HG02840 (cell line): Measurements from ENCODE around the gene IL27RA.

Experiments used
- ATAC-seq: cut with Tn5 transposase; IDR thresholded peaks from one replicate; pipeline ENCODE4 v1.9.1; 2021; ENCODE audit warnings: mild to moderate bottlenecking, moderate library complexity, moderate number of reproducible peaks; ENCODE audit not compliant: unreplicated experiment, low FRiP score

IL27RA gene

GRCh38 chr19:14056741-14057356 lies 25.3 kb downstream of the IL27RA start:
- no peak for ATAC-seq

GRCh38 chr19:14058182-14059092 lies 26.9 kb downstream of the IL27RA start:
- ATAC-seq = no peak

GRCh38 chr19:14059093-14059480 lies 27.5 kb downstream of the IL27RA start:
- ATAC-seq = no peak

GRCh38 chr19:14059652-14060155 lies 28.1 kb downstream of the IL27RA start:
- ATAC-seq = no peak

DNA sequence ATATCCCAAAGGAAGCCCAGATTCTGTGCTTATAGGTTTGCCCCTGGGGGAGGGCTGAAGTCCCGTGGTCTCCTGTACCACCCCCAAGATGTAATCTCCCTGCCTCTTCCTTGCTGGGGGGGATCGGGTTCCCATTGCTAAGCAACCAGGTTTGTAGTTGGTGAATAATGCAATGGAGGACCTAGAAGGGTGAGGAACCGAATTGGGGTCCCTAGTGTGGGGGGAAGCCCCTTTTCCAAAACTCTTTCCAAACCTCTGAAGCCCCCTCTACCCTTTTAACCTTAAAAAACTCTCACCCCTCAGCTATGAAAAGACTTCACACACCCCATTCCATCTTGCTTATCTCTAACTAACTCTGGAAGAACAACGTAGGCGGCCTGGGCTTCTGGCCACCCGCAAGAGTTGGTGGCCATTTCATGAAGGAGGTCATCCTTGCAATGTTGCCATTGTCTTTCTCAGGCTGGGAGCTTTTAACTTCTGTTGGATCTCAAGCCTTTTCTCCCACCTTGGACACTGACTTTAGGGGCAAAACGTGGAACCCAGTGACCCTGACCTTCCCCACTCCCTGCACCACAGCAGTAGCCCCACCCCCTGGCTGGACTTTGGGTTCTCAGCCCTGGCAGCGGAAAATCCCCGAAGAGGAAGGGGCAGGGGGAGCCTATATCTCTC lies 29.7 kb downstream of the IL27RA start:
- ATAC-seq = no peak

GRCh38 chr19:14061751-14062557 lies 30.4 kb downstream of the IL27RA start, which contains the start of gene PALM3:
PALM3 (minus strand) TSS chr19:14062076; CDS start chr19:14061980, 96 bp downstream.
- ATAC-seq = no peak

DNA sequence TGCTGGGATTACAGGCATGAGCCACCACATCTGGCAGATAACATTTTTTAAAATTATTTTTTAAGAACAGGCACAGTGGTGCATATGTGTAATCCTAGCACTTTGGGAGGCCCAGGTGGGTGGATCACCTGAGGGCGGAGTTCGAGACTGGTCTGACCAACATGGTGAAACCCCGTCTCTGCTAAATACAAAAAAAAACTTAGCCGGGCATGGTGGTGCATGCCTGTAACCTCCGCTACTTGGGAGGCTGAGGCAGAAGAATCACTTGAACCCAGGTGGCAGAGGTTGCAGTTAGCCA lies 30.9 kb downstream of the IL27RA start:
- ATAC-seq = no peak

DNA sequence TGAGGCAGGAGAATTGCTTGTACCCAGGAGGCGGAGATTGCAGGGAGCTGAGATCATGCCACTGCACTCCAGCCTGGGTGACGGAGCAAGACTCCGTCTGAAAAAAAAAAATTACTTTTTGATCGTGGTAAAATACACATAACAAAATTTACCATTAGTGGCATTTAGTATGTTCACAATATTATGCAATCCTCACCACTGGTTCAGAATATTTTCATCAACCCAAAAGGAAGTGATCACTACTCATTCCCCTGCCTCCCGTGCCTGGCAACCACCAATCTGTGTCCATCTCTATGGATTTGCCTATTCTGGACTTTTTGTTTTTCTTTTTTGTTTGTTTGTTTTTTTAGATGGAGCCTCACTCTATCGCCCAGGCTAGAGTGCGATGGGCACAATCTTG lies 31.5 kb downstream of the IL27RA start:
- ATAC-seq = no peak

DNA sequence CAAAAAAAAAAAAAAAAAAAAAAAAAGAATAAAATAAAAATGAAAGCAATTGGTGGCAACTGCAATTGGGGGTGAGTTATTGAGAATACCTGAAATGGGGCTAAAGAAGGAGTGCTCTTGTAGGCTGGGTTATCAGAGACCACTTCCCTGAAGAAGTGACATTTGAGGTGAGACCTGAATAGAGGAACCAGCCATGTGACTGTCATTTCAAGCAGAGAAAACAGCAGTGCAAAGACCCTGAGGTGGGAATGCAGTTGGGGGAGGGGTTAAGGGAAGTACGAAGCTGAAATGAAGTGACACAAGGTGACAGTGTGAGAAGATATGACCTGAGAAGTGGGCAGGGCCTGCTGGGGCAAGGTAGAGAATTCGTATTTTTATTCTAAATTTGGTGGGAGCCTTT lies 34.6 kb downstream of the IL27RA start:
- ATAC-seq = no peak

DNA sequence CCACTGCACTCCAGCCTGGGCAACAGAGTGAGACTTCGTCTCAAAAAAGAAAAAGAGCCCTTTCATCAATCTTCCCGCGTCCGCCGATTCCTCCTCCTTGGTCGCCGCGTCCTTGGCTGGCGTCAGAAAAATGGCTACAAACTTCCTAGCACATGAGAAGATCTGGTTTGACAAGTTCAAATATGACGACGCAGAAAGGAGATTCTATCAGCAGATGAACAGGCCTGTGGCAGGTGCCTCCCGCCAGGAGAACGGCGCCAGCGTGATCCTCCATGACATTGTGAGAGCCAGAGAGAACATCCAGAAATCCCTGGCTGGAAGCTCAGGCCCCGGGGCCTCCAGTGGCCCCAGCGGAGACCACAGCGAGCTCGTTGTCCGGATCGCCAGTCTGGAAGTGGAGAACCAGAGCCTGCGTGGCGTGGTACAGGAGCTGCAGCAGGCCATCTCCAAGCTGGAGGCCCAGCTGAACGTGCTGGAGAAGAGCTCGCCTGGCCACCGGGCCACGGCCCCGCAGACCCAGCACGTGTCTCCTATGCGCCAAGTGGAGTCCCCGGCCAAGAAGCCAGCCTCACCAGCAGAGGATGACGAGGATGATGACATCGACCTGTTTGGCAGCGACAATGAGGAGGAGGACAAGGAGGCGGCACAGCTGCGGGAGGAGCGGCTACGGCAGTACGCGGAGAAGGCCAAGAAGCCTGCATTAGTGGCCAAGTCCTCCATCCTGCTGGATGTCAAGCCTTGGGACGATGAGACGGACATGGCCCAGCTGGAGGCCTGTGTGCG lies 38.9 kb downstream of the IL27RA start:
- ATAC-seq = no peak

- peak; percentile 9 for ATAC-seq
These were observed 41.1 kb downstream of the IL27RA start, which contains the start of gene MISP3 for GRCh38 chr19:14072535-14073260. MISP3 (plus strand) TSS chr19:14072786; CDS start chr19:14073310, 524 bp downstream.

DNA sequence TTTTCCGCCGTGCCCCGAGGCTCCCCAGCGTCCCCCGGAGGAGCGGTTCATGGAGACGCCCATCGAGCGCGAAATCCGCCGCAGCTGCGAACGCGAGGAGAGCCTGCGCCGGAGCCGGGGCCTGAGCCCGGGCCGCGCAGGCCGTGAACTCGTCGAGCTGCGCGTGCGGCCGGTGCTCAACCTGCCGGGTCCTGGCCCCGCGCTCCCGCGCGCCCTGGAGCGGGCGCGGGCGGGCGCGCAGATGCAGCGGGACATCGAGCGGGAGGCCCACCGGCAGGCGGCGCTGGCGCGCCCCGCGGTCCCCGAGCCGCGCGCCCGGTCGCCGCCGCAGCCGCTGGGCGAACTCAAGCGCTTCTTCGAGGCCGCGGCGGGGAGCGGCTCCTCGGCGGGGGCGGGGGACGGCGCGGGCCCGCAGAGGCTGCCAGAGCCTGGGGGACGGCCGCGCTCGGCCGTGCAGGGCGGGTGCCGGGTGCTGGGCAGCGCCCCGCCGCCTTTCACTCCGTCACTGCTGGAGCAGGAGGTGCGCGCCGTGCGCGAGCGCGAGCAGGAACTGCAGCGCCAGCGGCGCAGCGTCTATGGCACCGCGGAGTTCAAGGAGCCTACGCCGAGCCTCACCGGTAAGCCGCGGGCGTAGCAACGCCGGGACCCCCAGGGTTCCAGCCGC lies 41.8 kb downstream of the IL27RA start:
- peak; percentile 51 for ATAC-seq

GRCh38 chr19:14073925-14074838 lies 42.6 kb downstream of the IL27RA start:
- ATAC-seq = no peak

GRCh38 chr19:14078411-14078810 lies 46.8 kb downstream of the IL27RA start:
- ATAC-seq = no peak

DNA sequence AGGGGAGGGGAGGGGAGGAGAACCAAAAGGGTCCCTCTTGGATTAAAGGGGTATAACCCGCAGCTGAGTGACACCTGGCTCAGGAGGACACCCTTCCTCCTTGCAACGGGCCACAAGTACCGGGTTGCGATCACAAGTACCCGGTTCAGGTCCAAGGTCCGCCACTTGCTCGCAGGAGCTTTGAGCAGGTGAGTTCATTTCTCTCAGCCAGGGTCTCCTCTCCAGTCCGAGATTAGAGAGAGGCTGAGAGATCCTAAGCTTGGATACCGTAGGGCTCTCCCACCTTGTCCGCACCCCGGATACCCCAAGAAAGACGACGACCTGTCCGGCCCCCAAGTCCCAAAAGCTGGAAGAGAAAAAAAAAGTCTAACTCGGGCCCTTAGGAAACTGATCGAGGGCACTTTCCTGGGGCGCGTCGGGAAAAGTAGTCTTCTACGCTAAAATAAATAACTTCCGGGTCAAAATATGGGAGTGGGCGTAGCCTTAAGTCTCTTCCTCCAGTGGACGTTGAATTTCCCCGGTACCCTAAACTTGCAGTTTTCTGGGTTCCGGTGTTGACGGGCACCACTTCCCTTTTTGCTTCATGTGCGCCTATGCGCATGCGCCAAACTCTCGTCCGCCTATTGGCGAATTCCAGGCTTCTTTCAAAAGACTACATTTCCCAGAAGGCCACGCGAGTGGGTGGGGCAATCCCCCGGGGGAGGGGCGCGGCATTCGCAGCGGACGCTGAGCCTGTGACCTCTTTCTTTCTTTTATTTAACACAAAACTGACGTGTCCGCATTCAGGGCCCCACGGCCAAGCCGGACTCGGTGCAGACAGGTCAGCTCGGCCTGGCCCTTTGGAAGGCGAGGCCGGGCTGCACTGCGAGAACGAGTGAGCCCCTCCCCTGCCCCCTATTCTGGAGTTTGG lies 49.6 kb downstream of the IL27RA start:
- ATAC-seq = peak; percentile 92
